GM12878 (cell line): Measurements from ENCODE around the gene ARL15. TPM values are rescaled to one million over a fixed set of nuclear protein-coding genes. Genes with fewer than 3 reads are reported as not detected.

Source experiments
- ATAC-seq: fragments of 200-7000 bp; cut with Tn5 transposase; 3 replicates; pipeline ENCODE4 v1.9.1; 2020; ENCODE audit warnings: mild to moderate bottlenecking, moderate library complexity
- BruUV-seq: library from RNA; stranded (reverse); fragments of 400-500 nt; replicated peaks from 2 replicates; lab custom pipeline; 2021; lab: Mats Ljungman, UMichigan
- CTCF ChIA-PET: fragments of 300-600 bp; sonication (Branson Sonifier 250); formaldehyde crosslinking; extraction: SDS; loops from one replicate; lab custom pipeline; 2021; ENCODE audit warnings: inconsistent platforms; lab: Yijun Ruan, JAX
- POLR2A ChIA-PET: fragments of 350-600 bp; formaldehyde crosslinking; extraction: SDS; loops from one replicate; lab custom pipeline; 2021; ENCODE audit warnings: inconsistent platforms; lab: Charles Lee
- RAD21 ChIA-PET: fragments of 300-600 bp; sonication (Branson Sonifier 250); formaldehyde crosslinking; loops from one replicate; lab custom pipeline; 2023; ENCODE audit warnings: antibody characterized with exemption; ENCODE audit not compliant: unreplicated experiment; lab: Charles Lee
- SMC1A ChIA-PET: fragments of 300-600 bp; sonication (Branson Sonifier 250); formaldehyde crosslinking; loops from one replicate; lab custom pipeline; 2023; ENCODE audit not compliant: unreplicated experiment, uncharacterized antibody; lab: Charles Lee
- DNase-seq: peaks from one replicate; pipeline ENCODE4 v3.0.0-alpha.2; 2011; ENCODE audit warnings: low read depth, low spot score
- FAIRE-seq: peaks from 3 replicates; lab custom pipeline; 2011; peaks lifted over from hg19 to GRCh38; lab: Jason Lieb, UNC
- H2AFZ ChIP-seq: 2 replicates; pipeline ENCODE4 v1.6.0; 2011; ENCODE audit warnings: low read depth, low read length, control low read depth; ENCODE audit not compliant: control insufficient read depth
- H3K27ac ChIP-seq: 2 replicates; pipeline ENCODE4 v1.5.1; 2011; ENCODE audit warnings: control low read depth; ENCODE audit not compliant: control insufficient read depth, insufficient read depth
- H3K27me3 ChIP-seq, 2 experiments: replicated peaks in 1 of 2; 2 replicates each; pipeline versions ENCODE4 v1.6.0 to v1.6.1; 2011; ENCODE audit warnings: low read length in 1 of 2; ENCODE audit not compliant: control insufficient read depth in 2 of 2, insufficient read depth in 2 of 2
- H3K36me3 ChIP-seq, 2 experiments: 2 replicates each; pipeline ENCODE4 v1.5.1; 2011; ENCODE audit warnings: low read length in 1 of 2; ENCODE audit not compliant: control insufficient read depth in 2 of 2, insufficient read depth in 2 of 2
- H3K4me1 ChIP-seq: 2 replicates; pipeline ENCODE4 v1.6.1; 2011; ENCODE audit warnings: mild to moderate bottlenecking, low read length, moderate library complexity, mixed read lengths; ENCODE audit not compliant: control insufficient read depth, insufficient read depth
- H3K4me2 ChIP-seq: 2 replicates; pipeline ENCODE4 v1.6.0; 2011; ENCODE audit warnings: control low read depth; ENCODE audit not compliant: control insufficient read depth, insufficient read depth
- H3K4me3 ChIP-seq: fragments of 200-600 bp; sonication (generic); 2 replicates; pipeline ENCODE4 v1.5.1; 2016
- H3K79me2 ChIP-seq: 2 replicates; pipeline ENCODE4 v1.6.0; 2011; ENCODE audit warnings: low read length; ENCODE audit not compliant: control insufficient read depth, insufficient read depth
- H3K9ac ChIP-seq: 2 replicates; pipeline ENCODE4 v1.8.0; 2011; ENCODE audit warnings: low read length, control low read depth, mixed read lengths; ENCODE audit not compliant: control insufficient read depth, insufficient read depth
- H3K9me3 ChIP-seq: replicated peaks from 3 replicates; pipeline ENCODE4 v1.5.1; 2011; ENCODE audit warnings: mild to moderate bottlenecking, low read length; ENCODE audit not compliant: control insufficient read depth, insufficient read depth
- H4K20me1 ChIP-seq: 2 replicates; pipeline ENCODE4 v1.6.0; 2011; ENCODE audit not compliant: control insufficient read depth, insufficient read depth
- CREB1 ChIP-seq: IDR thresholded peaks from 2 replicates; pipeline ENCODE4 v1.6.1; 2012; ENCODE audit warnings: low read depth, mild to moderate bottlenecking, inconsistent platforms
- DPF2 ChIP-seq: fragments of 450-650 bp; IDR thresholded peaks from 2 replicates; pipeline ENCODE4 v1.6.1; 2017; ENCODE audit warnings: mild to moderate bottlenecking
- E2F8 ChIP-seq: fragments of 450-650 bp; IDR thresholded peaks from 2 replicates; pipeline ENCODE4 v1.6.1; 2018; ENCODE audit warnings: mild to moderate bottlenecking, low read depth, moderate library complexity; ENCODE audit not compliant: partially characterized antibody
- IRF3 ChIP-seq: fragments of 450-650 bp; IDR thresholded peaks from 2 replicates; pipeline ENCODE4 v1.6.1; 2014; ENCODE audit warnings: mild to moderate bottlenecking
- PBX3 ChIP-seq: IDR thresholded peaks from 2 replicates; pipeline ENCODE4 v1.6.1; 2011; ENCODE audit warnings: mild to moderate bottlenecking, low read depth, low read length, moderate library complexity; ENCODE audit not compliant: insufficient replicate concordance
- POLR2AphosphoS2 ChIP-seq: IDR thresholded peaks from 2 replicates; pipeline ENCODE4 v1.6.1; 2011; ENCODE audit warnings: low read depth, mild to moderate bottlenecking, low read length, improper control_type of control experiment, moderate library complexity
- ZBTB40 ChIP-seq: fragments of 450-650 bp; IDR thresholded peaks from 2 replicates; pipeline ENCODE4 v1.6.1; 2016; ENCODE audit warnings: mild to moderate bottlenecking, moderate library complexity, borderline replicate concordance
- WGBS: methylation state at CpG from one replicate; pipeline ENCODE4 v1.1.6; 2016; ENCODE audit warnings: low lambda C conversion rate; ENCODE audit not compliant: insufficient replicate concordance, insufficient coverage; ENCODE audit errors: missing lambda C conversion rate; 5-methylcytosine and 5-hydroxymethylcytosine counted together
- in situ Hi-C: fragments of 300-500 bp; cut with MboI; formaldehyde crosslinking; loops from 9 replicates; pipeline ENCODE4 v1.14.3; 2018; ENCODE audit warnings: mixed read lengths
- intact Hi-C: fragments of 100-400 bp; cut with micrococcal nuclease; formaldehyde crosslinking; loops from one replicate; pipeline ENCODE4 v1.14.2; 2022; ENCODE audit not compliant: unreplicated experiment
- polyA plus RNA-seq, 11 experiments: library from polyadenylated mRNA; depleted of rRNA in 4 of 11; unstranded in 6 of 11; stranded (reverse) in 5 of 11; fragments of >200 nt; fragmentation: Nextera tagmentation in 4 of 11; fragmentation: Illumina TruSeq in 1 of 11; extraction: Ambion mirVana in 4 of 11; extraction: Trizol in 1 of 11; gene quantifications; 1 replicate in 1 of 11; 2 replicates in 10 of 11; pipeline versions ENCODE4 v1.2.1 to v1.2.3, GENCODE V29; 2011 to 2016; ENCODE audit warnings: inconsistent platforms in 2 of 11, missing spikeins in 2 of 11, low read depth in 1 of 11
- total RNA-seq, 4 experiments: library from RNA; depleted of rRNA in 3 of 4; stranded (reverse); fragments of >200 nt in 3 of 4; fragmentation: Illumina TruSeq in 1 of 4; extraction: Trizol in 1 of 4; gene quantifications; 2 replicates each; pipeline versions ENCODE4 v1.2.1 to v1.2.3, GENCODE V29; 2013 to 2021

Gene ARL15
- total and polyA plus RNA-seq, 10 of the 15 experiments (the other 5 are each of a cell fraction or from before 2014, with no cell fraction given), result 3.6 to 11.0 (median 7.7) TPM

GRCh38 chr5:54109626-54110330 is 200.6 kb downstream of the ARL15 start:
- no peaks in the 10 kb centered on the region for H4K20me1 ChIP-seq
- no peaks in the 10 kb centered on the region for H3K79me2 ChIP-seq
- RAD21 ChIA-PET, result interaction anchor here (1.0 kb wide), 1 partner anchor 10 kb away, joined by 3 read pairs; no protein-coding TSS in a partner anchor
- no TSS peak for BruUV-seq
- H3K36me3 ChIP-seq, result no peaks in the 10 kb centered on the region
- SMC1A ChIA-PET, result interaction anchor here (0.7 to 1.0 kb wide), 2 partner anchors 10 to 67 kb away, joined by 3 read pairs; no protein-coding TSS in a partner anchor
- DNase-seq (no peak), FAIRE-seq (no peak), ATAC-seq (no peak)
- POLR2A ChIA-PET, result no interaction called here
- intact Hi-C loops (no loop called here), in situ Hi-C loops (no loop called here)
- H2AFZ ChIP-seq, result no peak overlapping the region
- no peak overlapping the region for H3K4me3 ChIP-seq
- H3K4me1 ChIP-seq, result no peaks in the 10 kb centered on the region
- H3K4me2 ChIP-seq, result no peak overlapping the region
- CTCF ChIA-PET, result interaction anchor here (0.8 kb wide), 1 partner anchor 9 kb away, joined by 3 read pairs; no protein-coding TSS in a partner anchor
- H3K9ac ChIP-seq, result no peak overlapping the region
- TF ChIP-seq E2F8 (no peak), DPF2 (no peak), CREB1 (no peak), ZBTB40 (no peak), PBX3 (no peak), POLR2AphosphoS2 (no peak), IRF3 (no peak)
- no peak overlapping the region for H3K27ac ChIP-seq
- H3K9me3 ChIP-seq, result no peaks in the 10 kb centered on the region
- 0% methylated on average over 1 of the region's 1 CpG for WGBS
- no peaks in the 10 kb centered on the region for H3K27me3 ChIP-seq
